Ovary (tissue), 9 donors: ENCODE data around the gene UQCC5. TPM values are rescaled to one million over a fixed set of nuclear protein-coding genes. Genes with fewer than 3 reads are reported as not detected.

ENCODE experiments used
- DNase-seq, 5 donors: peaks; one replicate each; pipeline ENCODE4 v3.0.0-alpha.2; 2019 to 2020
- H3K27ac ChIP-seq, 2 donors: fragments of 200-600 bp; one replicate each; pipeline versions ENCODE4 v1.5.1 to v1.8.0; 2019 to 2022
- H3K27me3 ChIP-seq: fragments of 200-600 bp; one replicate; pipeline ENCODE4 v1.8.0; 2022
- H3K36me3 ChIP-seq: fragments of 200-600 bp; sonication (generic); one replicate; pipeline ENCODE4 v1.5.1; 2019
- H3K4me1 ChIP-seq: one replicate; pipeline ENCODE4 v1.8.1; 2013; ENCODE audit warnings: mild to moderate bottlenecking, moderate library complexity; ENCODE audit not compliant: insufficient read depth
- H3K4me3 ChIP-seq: fragments of 200-600 bp; sonication (generic); one replicate; pipeline ENCODE4 v1.5.1; 2017
- H3K9me3 ChIP-seq, 2 donors: fragments of 200-600 bp in 1 of 2; sonication (generic) in 1 of 2; one replicate each; pipeline versions ENCODE4 v1.5.1 to v1.8.1; 2013 to 2019; ENCODE audit warnings: mild to moderate bottlenecking in 1 of 2, moderate library complexity in 1 of 2
- CTCF ChIP-seq, 3 donors: fragments of 450-650 bp in 2 of 3; fragments of 200-600 bp in 1 of 3; IDR thresholded peaks; one replicate each; pipeline versions ENCODE4 v1.5.1 to v1.8.0; 2016 to 2022; ENCODE audit warnings: antibody characterized with exemption in 3 of 3, mild to moderate bottlenecking in 1 of 3
- EP300 ChIP-seq: sonication (generic); formaldehyde crosslinking; IDR thresholded peaks from one replicate; pipeline ENCODE4 v1.6.1; 2017; ENCODE audit warnings: antibody characterized with exemption
- POLR2A ChIP-seq: fragments of 450-650 bp; IDR thresholded peaks from one replicate; pipeline ENCODE4 v1.6.1; 2017; ENCODE audit warnings: antibody characterized with exemption, mild to moderate bottlenecking, moderate library complexity
- WGBS, 3 donors: extraction: QIAGEN DNeasy Blood & Tissue Kit in 1 of 3; methylation state at CpG; one replicate each; pipeline versions ENCODE4 v1.1.5 to v1.1.7; 2013 to 2017; 5-methylcytosine and 5-hydroxymethylcytosine counted together
- intact Hi-C, 4 donors: fragments of 100-400 bp; cut with DNase I; formaldehyde crosslinking; loops; one replicate each; pipeline versions ENCODE4 v1.11.0 to v1.15.1; 2022 to 2023
- polyA plus RNA-seq, 2 donors: library from polyadenylated mRNA; stranded (reverse); fragments of 200-250 nt in 1 of 2; fragments of 350-450 nt in 1 of 2; fragmentation: Illumina TruSeq in 1 of 2; extraction: RNeasy Lipid Tissue Mini Kit (QIAGEN cat#74804) in 1 of 2; gene quantifications; one replicate each; pipeline ENCODE4 v1.2.3, GENCODE V29; 2013 to 2014
- total RNA-seq, 7 donors: library from RNA; depleted of rRNA in 2 of 7; stranded (reverse); fragments of >200 nt in 2 of 7; fragmentation: NEBNext Ultra II Directional in 3 of 7; extraction: Animal tissue kit (Norgen Biotek cat#: 25700) in 3 of 7; gene quantifications; one replicate each; pipeline versions ENCODE4 v1.1.0 to v1.2.4, GENCODE V29; 2016 to 2023
- donor health status: DM: no; HTN: no; CAD: no; lungs with moderate emphysema.
- donor health status: DM: no; HTN: no; CAD: no.
- donor health status: Bipolar disorder and iron deficiency.
- donor health status: DM: yes; HTN: yes; CAD: no.
- donor health status: DM: no; HTN: no; CAD: no.
- donor health status: DM: yes; HTN: yes; CAD: no.

The UQCC5 gene
- total and polyA plus RNA-seq, 9 donors: 1.4 to 53.0 (median 27.4) TPM

GRCh38 chr3:52498137-52499054, 38.0 kb upstream of the UQCC5 start:
- Histone ChIP-seq H3K36me3 (no peaks in the 10 kb centered on the region), H3K4me3 (no peak overlapping the region), H3K4me1 (no peaks in the 10 kb centered on the region), H3K9me3 (no peaks in the 10 kb centered on the region), H3K27ac (no peak overlapping the region), H3K27me3 (no peaks in the 10 kb centered on the region)
- DNase-seq: peak in 2 of 5 donors; percentile 57 to 65
- 68 to 78% (median 70%) methylated on average over 24 of the region's 24 CpGs for WGBS, 3 donors
- intact Hi-C loops: no loop called here
- TF ChIP-seq POLR2A: no peak
- no peak for TF ChIP-seq EP300
- no peak for TF ChIP-seq CTCF (IDR thresholded peaks at IDR 0.05)

GRCh38 chr3:52501046-52501445, 35.4 kb upstream of the UQCC5 start:
- Histone ChIP-seq H3K4me1 (no peaks in the 10 kb centered on the region), H3K27me3 (no peaks in the 10 kb centered on the region), H3K27ac (no peak overlapping the region), H3K9me3 (no peaks in the 10 kb centered on the region), H3K36me3 (no peaks in the 10 kb centered on the region), H3K4me3 (no peak overlapping the region)
- 89 to 93% (median 91%) methylated on average over 11 of the region's 11 CpGs for WGBS, 3 donors
- DNase-seq: no peak
- intact Hi-C loops: no loop called here
- TF ChIP-seq POLR2A: no peak
- no peak for TF ChIP-seq CTCF (IDR thresholded peaks at IDR 0.05)
- no peak for TF ChIP-seq EP300

- no peak for DNase-seq
- intact Hi-C loops: no loop called here
- WGBS, 3 donors: 87 to 93% (median 89%) methylated on average over 9 to 11 of the region's 11 CpGs
- Histone ChIP-seq H3K9me3 (no peaks in the 10 kb centered on the region), H3K36me3 (no peaks in the 10 kb centered on the region), H3K4me1 (no peaks in the 10 kb centered on the region), H3K27me3 (no peaks in the 10 kb centered on the region), H3K4me3 (no peak overlapping the region), H3K27ac (no peak overlapping the region)
- no peak for TF ChIP-seq CTCF (IDR thresholded peaks at IDR 0.05)
- TF ChIP-seq POLR2A: no peak
- no peak for TF ChIP-seq EP300
Observed at GRCh38 chr3:52502001-52502400, 34.4 kb upstream of the UQCC5 start.

GRCh38 chr3:52502808-52503350, 33.5 kb upstream of the UQCC5 start:
- Histone ChIP-seq H3K36me3 (no peaks in the 10 kb centered on the region), H3K9me3 (no peaks in the 10 kb centered on the region), H3K27ac (no peak overlapping the region), H3K4me3 (no peak overlapping the region), H3K27me3 (no peaks in the 10 kb centered on the region), H3K4me1 (no peaks in the 10 kb centered on the region)
- 86 to 95% (median 93%) methylated on average over 9 to 11 of the region's 11 CpGs for WGBS, 3 donors
- DNase-seq: no peak
- TF ChIP-seq EP300 (no peak), POLR2A (no peak), CTCF (IDR thresholded peaks at IDR 0.05) (no peak)
- intact Hi-C loops: no loop called here
